ENCODE data around the gene CUEDC1. TPM values are rescaled to one million over a fixed set of nuclear protein-coding genes. Genes with fewer than 3 reads are reported as not detected.
A peak's percentile ranks its signal among the peaks of the same experiment; 100 is the strongest.

Gene CUEDC1
- total RNA-seq, 2 donors from 2014 or later, result 33.0 to 44.9 TPM

DNA sequence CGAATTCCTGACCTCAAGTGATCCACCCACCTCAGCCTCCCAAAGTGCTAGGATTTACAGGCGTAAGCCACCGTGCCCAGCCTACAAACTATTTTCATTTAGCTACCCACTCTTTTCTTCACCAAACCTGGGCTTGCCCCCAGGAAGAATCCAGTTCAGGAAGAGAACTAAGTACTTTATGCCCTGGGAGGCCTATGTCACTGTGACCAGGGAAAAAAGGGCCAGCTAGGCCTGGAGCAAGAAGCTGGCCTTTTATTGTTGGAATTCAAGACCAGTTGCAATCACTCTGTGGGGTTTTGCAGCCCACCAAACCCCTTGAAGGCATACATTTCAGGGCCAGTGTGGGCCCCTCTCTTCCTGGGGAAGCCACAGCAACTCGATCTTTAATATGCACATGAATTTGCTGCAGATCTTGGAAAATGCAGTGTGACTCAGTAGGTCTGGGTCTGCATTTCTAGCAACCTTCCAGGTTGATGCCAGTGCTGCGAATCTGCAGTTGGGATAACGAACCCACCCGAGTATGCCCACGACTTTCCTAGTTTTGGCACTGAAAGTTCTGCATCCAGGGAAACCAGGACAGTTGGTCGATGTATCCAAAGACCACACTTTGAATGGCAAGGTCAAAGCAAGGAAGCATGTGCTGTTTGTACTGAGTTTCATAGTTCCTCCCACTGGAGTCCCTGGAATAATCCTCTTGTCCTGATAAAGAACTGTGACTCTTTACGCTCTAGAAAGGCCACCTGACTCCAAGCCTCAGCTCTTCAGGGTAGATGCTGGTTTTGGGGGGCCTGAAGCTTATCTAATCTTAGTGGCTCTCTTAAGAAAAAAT lies 98.2 kb downstream of the CUEDC1 start:
- Histone ChIP-seq H3K4me3 (no peak overlapping the region), H3K9me3 (no peaks in the 10 kb centered on the region), H3K36me3 (no peaks in the 10 kb centered on the region), H3K27me3 (replicated peaks; ENCODE audit: insufficient read depth) (no peaks in the 10 kb centered on the region), H3K27ac (no peak overlapping the region), H3K4me1 (replicated peaks) (peaks cover 21% of the 10 kb centered on the region)
- no peak for DNase-seq (ENCODE audit: low spot score)
- intact Hi-C loops (cut with DNase I), result loop anchor here (5.0 to 10.0 kb wide), 2 partner anchors 228 to 255 kb away; partner anchors contain the start of gene DYNLL2
- TF ChIP-seq POLR2AphosphoS5 (IDR thresholded peaks at IDR 0.05), result no peak
- no peak for TF ChIP-seq POLR2A (IDR thresholded peaks at IDR 0.05)
- TF ChIP-seq, protein P1, sequence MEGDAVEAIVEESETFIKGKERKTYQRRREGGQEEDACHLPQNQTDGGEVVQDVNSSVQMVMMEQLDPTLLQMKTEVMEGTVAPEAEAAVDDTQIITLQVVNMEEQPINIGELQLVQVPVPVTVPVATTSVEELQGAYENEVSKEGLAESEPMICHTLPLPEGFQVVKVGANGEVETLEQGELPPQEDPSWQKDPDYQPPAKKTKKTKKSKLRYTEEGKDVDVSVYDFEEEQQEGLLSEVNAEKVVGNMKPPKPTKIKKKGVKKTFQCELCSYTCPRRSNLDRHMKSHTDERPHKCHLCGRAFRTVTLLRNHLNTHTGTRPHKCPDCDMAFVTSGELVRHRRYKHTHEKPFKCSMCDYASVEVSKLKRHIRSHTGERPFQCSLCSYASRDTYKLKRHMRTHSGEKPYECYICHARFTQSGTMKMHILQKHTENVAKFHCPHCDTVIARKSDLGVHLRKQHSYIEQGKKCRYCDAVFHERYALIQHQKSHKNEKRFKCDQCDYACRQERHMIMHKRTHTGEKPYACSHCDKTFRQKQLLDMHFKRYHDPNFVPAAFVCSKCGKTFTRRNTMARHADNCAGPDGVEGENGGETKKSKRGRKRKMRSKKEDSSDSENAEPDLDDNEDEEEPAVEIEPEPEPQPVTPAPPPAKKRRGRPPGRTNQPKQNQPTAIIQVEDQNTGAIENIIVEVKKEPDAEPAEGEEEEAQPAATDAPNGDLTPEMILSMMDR (IDR thresholded peaks at IDR 0.05), result no peak
- WGBS, result 82% methylated on average over 9 of the region's 10 CpGs

DNA sequence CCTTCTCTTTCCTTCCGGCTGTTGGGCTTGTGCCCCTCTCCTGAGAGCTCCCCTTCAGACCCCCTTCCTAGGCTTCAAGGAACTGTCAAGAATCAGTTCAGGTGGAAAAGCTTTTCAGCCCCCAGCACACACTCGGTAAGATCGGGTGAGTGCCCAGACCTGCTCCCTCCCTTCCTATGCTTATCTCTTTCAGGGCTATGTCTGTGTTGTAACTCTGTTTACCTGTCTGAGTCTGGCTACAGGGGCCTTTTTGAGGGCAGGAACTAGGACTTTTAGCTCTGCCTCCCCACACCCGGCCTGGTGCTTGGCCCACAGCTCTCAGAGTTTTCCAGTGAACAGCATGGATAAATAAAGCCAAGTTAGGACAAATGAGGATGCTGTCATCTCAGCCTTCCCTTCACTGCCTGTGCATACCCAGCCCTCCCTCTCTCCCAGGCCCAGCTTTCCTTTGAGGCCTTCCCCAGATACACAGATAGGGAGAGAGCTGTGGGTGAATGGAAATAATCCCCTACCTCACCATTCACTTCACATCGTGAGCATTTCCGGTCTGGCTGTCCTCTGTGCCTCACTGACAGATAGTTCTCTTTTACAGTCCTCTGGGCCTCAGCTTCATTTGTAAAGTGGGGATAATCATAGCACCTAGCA lies 99.7 kb downstream of the CUEDC1 start:
- no peaks in the 10 kb centered on the region for H3K36me3 ChIP-seq
- peaks cover 19% of the 10 kb centered on the region for H3K4me1 ChIP-seq (replicated peaks)
- no peak for DNase-seq (ENCODE audit: low spot score)
- H3K27ac ChIP-seq, result peak overlapping the region; percentile 26 to 28
- no peaks in the 10 kb centered on the region for H3K9me3 ChIP-seq
- TF ChIP-seq POLR2A (IDR thresholded peaks at IDR 0.05) (no peak), POLR2AphosphoS5 (IDR thresholded peaks at IDR 0.05) (no peak)
- TF ChIP-seq, protein P1 (IDR thresholded peaks at IDR 0.05), result no peak
- intact Hi-C loops (cut with DNase I), result loop anchor here (5.0 to 10.0 kb wide), 2 partner anchors 229 to 257 kb away; partner anchors contain the start of gene DYNLL2
- WGBS, result 35% methylated on average over 6 of the region's 6 CpGs
- H3K4me3 ChIP-seq, result no peak overlapping the region
- H3K27me3 ChIP-seq (replicated peaks; ENCODE audit: insufficient read depth), result no peaks in the 10 kb centered on the region

DNA sequence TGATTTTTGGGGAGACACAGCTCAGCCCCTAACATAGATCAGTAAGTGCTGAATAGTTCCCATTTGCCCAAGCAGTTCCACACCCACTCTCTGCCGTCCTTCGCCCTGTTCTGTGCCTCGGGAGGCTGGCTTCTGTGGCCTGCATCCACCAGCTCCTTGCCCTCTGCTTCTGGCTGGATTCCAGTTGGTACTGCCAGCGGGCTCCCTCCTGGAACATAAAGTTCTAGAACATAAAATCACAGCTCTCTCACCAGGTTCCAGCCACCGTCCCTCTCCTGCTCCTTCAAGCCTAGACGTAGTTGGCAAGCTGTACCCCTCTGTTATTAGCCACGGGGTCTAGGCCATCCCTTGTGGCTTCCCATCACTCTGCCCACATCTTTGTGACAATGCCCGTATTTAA lies 101.5 kb downstream of the CUEDC1 start:
- DNase-seq (ENCODE audit: low spot score), result peak; percentile 75
- WGBS, result 30% methylated on average over 8 of the region's 8 CpGs
- peak; percentile 80 for TF ChIP-seq POLR2AphosphoS5 (IDR thresholded peaks at IDR 0.05)
- TF ChIP-seq, protein P1 (IDR thresholded peaks at IDR 0.05), result no peak
- intact Hi-C loops (cut with DNase I), result loop anchor here (10.0 kb wide), 1 partner anchor 231 kb away; the partner anchor contains the start of gene DYNLL2
- H3K27ac ChIP-seq, result peak overlapping the region; percentile 88 to 92
- no peak overlapping the region for H3K4me3 ChIP-seq
- H3K36me3 ChIP-seq, result no peaks in the 10 kb centered on the region
- no peaks in the 10 kb centered on the region for H3K9me3 ChIP-seq
- peaks cover 17% of the 10 kb centered on the region for H3K4me1 ChIP-seq (replicated peaks)
- H3K27me3 ChIP-seq (replicated peaks; ENCODE audit: insufficient read depth), result no peaks in the 10 kb centered on the region

DNA sequence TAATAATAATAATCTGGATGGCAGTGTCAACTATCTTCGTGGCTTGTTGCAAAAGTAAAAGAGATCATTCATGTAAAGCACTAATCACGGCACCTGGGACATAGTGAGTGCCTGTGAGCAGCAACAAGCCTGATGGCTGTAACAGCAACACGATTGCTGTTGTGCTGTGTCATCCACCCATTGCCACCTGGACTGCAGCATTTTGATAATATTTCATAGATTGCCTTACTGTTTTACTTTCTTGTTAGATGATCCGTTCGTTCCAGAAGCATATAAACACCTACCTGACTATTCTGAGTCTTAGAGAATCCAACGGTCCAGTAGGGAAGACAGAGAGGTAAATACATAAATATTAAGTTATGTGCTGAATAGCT lies 102.3 kb downstream of the CUEDC1 start:
- no peaks in the 10 kb centered on the region for H3K9me3 ChIP-seq
- H3K4me3 ChIP-seq, result no peak overlapping the region
- WGBS, result 55% methylated on average over 6 of the region's 6 CpGs
- H3K27ac ChIP-seq, result peak overlapping the region; percentile 88 to 92
- TF ChIP-seq POLR2A (IDR thresholded peaks at IDR 0.05) (no peak), POLR2AphosphoS5 (IDR thresholded peaks at IDR 0.05) (no peak)
- TF ChIP-seq, protein P1 (IDR thresholded peaks at IDR 0.05), result no peak
- no peaks in the 10 kb centered on the region for H3K27me3 ChIP-seq (replicated peaks; ENCODE audit: insufficient read depth)
- peaks cover 17% of the 10 kb centered on the region for H3K4me1 ChIP-seq (replicated peaks)
- H3K36me3 ChIP-seq, result no peaks in the 10 kb centered on the region
- intact Hi-C loops (cut with DNase I), result loop anchor here (10.0 kb wide), 1 partner anchor 232 kb away; the partner anchor contains the start of gene DYNLL2
- no peak for DNase-seq (ENCODE audit: low spot score)

Measured in prostate gland (tissue), 2 donors.